HG03575 (cell line): ENCODE results near the gene MAP7D1.

Source experiments
- ATAC-seq: cut with Tn5 transposase; IDR thresholded peaks from one replicate; pipeline ENCODE4 v1.9.1; 2021; ENCODE audit not compliant: unreplicated experiment, insufficient number of reproducible peaks, low FRiP score; ENCODE audit errors: extremely low read depth

Gene MAP7D1

DNA sequence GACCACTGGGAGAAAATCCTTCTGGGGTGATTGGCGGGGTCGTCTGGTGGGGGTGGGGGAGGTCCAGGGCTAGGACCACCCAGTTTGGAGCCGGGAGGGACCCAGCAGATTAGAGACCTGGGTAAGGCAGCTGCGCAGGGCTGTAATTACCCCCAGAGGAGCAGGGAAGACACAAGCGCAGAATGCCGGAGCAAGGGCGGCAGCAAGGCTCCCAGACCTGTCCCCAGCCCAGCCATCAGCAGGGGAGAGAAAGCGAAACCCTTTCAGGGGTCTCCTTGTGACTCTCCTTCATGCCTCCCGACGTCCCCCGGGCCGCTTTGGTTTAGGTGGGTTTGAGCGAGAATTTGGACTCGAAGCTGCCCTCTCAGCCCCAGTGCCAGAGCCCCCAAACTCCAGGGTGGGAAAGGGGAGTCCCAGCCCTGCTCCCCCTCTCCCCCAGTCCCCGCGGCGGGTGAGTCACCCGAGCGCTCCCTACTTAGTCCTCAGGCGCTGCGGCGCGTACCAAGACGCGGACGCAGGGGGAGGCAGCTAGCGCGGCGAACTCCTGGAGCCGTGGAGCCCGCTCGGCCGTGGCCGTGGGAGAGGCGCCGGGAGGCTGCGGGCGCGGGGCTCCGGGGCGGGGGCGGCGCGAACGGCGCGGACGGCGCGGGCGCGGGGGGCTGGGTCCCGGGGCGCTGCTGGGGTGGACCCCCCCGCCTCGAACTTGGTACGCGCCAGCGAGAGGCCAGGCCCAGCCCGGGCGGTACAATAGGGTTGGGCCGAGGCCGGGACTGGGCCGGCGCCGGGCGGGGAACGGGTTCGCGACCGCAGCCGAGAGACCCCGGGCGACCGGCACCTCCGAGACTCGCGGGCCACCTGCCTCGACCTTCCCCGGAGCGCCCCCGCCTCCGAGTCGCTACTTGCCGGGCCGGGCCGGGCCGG is at the start of gene MAP7D1:
Gene MAP7D1 (plus strand): TSS at position 753 of the 921 bp plus-strand sequence. CDS start 258 bp downstream, outside the sequence.
- no peak for ATAC-seq

DNA sequence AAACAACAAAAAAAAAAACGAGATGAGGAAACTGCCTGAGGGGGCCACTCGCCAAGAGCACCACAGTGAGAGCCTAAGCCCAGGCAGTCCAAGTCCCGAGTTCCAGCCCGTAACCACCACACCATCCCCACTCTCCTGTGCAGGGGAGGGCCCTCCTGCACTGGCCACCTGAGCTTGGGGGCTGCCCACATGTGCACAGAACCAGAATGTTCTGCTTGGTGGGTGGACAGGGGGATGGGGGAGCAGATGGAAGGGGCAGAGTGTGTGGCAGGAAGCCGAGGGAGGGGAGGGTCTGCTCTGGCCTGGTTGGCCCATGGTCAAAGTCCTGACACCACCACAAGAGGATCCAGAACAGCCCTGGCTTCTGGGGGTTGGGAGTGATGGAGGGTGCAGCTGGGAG is 49.7 kb upstream of the MAP7D1 start:
- ATAC-seq, result no peak

DNA sequence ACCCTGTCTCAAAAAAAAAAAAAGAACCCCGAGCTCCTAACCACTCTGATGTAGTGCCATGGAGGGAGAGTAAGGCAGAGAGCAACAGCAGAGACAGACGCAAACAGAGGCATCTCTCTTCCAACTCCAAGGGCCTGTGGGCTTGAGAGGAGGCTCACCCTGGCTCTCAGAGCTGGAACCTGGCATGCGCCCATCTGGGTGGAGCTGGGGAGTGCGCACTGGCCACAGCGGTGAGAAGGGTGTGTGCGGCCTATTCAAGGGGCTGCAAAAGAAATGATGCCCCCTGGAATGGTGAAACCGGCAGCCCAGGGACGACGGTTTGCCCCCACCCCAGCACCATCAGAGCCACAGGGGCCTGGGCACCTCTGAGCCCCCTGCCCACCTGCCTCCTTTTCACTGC is 48.6 kb upstream of the MAP7D1 start:
- ATAC-seq, result no peak

DNA sequence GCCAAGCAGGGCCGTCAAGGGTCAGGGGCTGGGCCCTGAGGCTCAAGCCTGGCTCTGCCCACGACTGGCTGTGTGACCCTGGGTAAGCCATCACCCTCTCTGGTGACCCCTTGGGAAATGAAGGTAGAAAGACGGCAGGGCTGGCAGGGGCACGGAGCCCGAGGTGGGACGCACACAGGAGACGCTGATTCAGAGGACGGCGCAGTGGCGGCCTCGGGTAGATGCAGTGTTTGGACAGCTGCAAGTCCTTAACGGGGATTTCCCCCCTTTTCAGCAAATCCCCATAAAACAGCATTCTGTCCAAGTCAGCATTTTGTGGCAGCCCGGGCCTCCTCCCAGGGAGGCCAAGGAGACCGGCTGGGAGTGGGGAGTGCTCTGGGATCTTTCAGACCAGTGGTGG is 47.6 kb upstream of the MAP7D1 start:
- no peak for ATAC-seq

DNA sequence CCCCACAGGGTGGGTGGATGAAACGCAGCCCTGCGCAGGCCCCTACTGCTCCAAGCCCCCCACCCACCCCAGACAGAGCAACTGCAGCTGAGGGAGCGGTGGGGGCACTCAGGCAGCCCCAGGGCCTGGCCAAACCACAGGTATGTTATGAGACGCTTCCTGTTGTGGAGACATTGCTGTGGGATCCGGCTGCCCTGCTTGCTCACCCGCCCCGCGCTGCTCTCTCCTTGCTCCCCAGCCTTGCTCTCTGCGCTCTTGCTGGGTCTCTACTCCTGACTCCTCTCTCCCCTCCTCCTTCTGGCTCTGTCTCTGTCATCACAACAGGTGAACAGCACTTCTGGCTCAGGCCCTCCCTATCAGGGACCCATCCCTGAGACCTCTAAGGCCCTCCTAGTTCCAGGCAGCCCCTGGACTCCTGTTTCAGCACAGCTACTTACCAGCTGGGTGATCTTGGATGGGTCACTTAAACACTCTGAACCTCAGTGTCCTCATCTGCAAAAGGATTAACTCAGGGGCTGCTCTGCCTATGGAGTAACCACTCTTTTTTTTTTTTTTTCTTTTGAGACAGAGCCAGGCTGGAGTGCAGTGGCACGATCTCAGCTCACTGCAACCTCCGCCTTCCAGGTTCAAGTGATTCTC is 46.8 kb upstream of the MAP7D1 start:
- ATAC-seq, result no peak

DNA sequence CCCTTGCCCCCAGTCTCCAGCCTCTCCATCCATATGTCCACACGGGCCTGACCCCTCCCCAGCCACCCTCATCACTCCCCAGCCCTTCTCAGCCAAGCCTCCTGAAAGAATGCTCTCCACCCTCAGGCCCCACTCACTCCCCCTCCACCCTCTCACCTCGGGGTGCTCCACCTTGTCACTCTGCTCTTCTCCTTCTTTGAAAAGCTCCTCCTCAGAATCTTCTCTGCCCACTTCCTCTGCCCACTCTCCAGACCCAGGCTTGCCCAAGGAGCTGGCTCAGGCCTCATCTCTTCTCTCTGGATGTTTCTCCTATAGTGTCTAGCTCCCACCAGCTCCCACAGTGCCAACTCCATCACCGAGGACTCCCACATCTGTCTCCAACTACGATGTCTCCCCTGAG is 44.8 kb upstream of the MAP7D1 start:
- no peak for ATAC-seq

DNA sequence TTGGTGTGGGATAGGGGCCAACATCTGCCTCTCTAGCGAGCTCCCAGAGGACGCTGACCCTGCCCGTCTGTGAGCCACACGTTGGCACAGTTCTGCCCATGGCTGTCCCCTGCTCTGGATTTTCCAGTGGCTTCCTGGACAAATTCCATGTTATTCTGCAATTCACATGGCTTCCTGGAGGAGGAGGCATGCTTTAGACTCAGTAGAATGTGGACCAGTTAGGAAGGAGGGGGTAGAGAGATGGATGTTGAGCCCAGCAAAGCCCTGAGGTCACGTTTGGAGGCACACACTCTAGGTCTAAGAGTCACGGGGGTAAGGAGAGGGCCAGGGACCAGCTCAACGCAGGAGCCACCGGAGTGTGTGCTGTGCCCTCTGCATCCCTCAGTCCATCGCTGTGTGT is 43.1 kb upstream of the MAP7D1 start:
- ATAC-seq, result no peak

DNA sequence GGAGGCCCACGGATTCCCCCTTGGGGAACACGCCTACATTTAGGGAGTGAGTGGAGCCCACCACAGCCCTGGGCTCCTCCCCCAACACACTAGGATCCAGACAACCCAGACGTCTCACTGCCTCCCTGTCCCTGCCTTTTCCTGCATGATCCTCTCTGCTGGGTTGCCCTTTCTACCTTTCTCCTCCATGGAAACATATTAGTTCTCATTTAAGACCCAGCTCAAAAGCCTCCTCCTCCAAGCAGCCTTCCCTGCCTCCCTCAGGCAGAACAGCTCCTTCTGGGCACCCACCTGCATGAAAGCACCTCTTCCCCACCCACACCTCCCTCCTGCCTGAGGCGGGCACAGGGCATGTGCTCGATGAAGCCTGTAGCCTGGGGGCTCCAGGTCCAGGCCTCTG is 41.6 kb upstream of the MAP7D1 start:
- ATAC-seq, result no peak

DNA sequence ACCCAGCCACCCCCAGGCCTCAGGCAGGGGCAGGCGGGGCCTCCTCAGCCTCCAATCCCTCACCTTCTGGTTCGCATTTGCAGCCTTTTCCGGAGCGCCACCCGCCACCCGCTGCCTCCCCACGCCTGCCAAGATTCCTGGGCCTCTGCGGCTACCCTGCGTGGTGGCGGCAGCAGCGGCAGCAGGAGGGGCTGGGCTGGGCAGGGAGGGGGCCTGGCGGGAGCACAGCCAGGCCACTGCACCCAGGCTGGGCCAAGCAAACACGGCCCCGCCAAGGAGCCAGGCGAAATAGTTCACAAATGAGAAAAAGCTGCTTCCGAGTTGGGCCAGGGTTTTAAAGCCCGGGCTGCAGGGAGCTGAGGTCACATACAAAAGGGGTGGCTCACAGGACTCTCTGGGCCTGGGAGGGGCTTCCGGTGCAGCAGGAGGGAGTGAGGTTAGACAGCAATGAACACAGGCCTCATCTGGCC is 40.7 kb upstream of the MAP7D1 start:
- ATAC-seq, result no peak

DNA sequence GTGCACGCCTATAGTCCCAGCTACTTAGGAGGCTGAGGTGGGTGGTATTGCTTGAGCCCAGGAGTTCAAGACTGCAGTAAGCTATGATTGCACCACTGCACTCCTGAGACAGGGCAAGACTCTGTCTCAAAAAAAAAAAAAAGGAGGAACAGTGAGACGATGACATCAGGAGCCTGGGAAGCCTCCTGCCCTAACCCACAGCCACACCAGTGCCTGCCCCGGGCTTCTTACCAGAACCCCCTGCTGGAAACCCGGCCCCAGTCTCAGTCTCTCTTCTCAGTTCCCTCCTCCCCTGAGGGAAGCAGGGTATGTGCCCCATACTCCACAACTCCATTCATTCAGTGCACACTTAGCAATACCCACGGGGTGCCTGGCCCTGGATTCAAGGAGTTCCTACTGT is 40.0 kb upstream of the MAP7D1 start:
- ATAC-seq, result no peak

DNA sequence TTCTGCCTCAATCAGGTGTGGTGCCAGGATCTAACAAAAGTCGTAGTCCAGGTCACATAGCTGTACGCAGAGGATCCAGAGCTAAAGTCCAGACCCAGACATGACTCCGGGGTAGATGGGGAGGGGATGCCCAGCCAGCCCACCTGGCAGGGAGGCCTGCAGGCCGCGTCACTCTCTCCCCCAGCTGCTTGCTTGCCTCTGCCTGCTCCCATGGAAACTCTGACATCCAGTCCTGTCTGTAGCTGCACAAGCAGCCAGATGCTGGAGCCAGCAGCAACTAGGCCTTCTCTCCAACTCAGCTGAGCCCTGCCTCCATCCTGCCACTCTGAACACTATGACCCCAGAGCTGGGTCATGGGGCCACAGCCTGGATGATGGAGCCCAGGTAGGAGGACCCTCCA is 39.1 kb upstream of the MAP7D1 start:
- ATAC-seq, result no peak

DNA sequence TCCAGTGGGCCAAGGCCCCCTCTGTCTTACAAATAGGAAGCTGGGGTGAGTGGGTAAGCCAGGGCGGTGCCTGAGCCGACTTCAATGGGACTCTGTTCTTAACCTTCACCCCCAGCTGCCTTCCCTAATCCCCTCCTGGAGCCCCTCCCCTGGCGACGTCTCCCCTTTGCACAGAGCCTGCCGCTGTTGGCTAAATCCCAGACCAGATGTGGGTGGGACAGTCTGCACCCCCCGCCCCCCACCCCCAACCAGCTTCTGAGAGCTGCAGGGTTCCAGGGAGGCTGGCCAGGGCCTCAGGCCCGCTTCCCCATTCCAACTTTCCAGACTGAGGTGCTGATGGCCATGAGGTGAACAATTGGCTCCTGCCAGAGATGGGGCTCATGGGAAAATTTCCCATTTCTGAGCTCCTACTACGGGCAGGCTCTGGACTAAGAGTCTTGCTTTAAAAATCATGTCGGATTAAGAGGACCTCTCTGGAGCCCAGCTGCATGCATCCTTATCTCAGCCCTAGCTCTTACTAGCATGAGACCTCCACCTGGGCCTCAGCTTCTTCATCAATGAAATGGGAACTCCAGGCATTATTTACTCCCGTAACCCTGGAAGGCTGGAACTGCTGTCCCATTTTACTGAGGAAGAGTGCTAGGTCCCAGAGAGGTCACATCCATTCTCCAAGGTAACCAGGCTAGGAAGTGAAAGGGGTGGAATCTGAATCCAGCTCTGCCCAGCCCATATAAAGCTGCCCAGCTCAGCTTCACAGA is 37.3 kb upstream of the MAP7D1 start:
- ATAC-seq, result no peak

DNA sequence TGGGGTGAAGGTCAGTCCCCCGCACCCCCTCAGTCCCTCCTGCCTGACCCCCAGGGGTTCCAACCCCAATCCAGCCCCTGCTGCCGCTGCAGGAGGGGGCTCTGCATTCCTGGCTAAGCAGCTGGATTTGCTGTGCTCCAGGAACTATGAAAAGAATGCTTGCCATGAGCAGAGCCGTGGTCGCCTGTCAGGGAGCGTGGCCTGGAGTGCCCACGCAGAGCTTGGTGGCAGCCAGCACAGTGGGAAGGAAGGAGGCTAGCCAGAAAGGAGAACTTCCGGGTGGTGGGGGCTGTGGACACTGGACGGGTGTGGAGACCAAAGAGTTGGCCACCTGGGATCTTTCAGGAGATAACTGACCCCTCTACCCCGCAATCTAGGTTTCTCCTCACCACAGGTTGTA is 36.5 kb upstream of the MAP7D1 start:
- no peak for ATAC-seq

DNA sequence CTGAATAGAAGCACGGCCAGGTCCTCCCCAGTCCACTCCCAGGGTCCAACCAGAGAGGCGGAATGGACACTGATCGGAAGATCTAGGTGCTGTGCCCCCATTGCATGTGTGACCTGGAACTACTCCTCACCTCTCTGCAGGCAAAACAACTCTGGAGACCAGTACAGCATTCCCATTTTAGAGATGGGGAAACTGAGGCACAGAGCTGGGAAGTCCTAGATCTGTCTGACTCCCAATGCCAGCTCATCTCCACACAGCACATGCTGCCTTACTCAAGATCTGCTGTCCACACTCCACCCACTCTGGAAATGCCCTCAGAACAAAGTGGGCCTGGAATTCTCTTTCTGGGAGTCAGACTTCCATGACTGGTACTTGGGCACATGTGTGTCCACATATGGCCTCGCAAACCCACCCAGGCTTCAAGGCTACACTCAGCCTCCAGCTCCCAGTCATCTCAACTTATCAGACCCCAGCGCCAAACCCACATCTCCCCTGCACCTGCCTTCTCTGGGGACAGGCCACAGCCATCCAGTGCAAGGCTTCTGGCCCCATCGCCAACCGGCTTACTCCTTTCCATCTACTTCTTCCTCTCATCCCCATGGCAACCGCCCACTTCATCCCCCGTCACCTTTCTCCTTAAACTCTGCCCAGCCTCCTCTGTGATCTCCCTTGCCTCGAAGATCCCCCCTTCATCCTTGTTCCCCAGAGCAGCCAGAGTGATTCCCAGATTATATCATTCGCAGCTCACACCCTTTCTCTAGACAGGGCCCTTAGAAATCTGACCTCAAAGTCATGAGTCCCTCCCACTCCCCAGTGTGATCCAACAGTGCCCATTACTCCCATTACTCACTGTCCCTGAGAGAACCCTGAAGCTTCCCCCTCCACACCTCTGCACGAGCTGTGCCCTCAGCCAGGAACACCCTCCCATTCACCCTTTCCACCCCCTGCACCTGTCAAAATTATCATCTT is 33.6 kb upstream of the MAP7D1 start:
- no peak for ATAC-seq

DNA sequence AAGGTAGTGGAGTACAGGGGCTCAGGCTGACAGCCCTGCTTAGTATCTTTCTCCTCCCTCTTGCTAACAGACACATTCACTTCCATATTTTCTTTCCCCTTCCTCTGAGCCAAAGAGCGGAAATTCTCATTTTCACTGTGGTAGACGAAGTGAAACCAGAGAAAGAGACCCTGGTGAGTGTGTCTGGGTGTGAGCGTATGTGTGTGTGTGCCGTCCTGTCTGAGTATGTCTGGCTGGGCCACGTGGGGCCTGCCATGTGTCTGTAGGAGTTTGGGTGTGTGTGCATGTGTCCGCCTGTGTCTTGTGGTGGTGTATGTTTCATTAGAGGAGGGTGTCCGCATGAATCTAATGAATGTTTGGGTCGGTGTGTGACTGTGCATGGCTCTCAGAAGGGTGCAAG is 32.6 kb upstream of the MAP7D1 start:
- no peak for ATAC-seq

DNA sequence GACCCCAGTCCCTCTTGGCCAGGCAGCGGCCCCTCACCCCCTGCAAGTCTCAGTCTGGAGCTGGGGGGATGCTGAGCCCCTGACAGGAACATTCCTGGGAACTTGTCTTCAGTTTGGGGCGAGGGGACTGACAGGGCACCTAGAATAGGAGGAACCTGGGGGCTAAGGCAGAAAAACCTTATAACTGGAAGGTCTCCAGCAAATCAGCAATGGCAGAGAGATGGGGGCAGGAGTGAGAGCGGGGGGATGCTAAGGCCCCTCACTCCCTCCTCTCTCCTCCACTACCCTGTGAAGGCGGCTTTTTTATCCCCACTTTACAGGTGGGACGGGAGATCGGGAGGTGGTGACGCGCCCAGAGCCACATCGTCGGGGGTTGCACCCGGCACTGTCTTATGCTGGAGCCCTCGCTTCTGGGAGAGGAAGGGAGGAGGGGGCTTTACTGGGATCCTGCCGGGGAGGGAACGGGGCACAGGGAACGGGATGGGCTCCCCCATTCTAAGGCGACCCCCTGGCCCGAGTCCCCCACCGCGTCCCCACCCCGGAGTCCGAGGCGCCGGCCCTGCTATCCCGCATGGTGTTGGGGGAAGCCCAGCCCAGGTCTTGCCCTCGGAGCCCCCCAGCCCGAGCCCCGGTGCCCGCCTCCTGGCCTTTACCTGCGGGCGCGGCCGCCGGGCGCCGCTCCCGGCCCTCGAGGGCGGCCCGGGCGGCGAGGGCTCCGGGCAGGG is 31.4 kb upstream of the MAP7D1 start:
- no peak for ATAC-seq

DNA sequence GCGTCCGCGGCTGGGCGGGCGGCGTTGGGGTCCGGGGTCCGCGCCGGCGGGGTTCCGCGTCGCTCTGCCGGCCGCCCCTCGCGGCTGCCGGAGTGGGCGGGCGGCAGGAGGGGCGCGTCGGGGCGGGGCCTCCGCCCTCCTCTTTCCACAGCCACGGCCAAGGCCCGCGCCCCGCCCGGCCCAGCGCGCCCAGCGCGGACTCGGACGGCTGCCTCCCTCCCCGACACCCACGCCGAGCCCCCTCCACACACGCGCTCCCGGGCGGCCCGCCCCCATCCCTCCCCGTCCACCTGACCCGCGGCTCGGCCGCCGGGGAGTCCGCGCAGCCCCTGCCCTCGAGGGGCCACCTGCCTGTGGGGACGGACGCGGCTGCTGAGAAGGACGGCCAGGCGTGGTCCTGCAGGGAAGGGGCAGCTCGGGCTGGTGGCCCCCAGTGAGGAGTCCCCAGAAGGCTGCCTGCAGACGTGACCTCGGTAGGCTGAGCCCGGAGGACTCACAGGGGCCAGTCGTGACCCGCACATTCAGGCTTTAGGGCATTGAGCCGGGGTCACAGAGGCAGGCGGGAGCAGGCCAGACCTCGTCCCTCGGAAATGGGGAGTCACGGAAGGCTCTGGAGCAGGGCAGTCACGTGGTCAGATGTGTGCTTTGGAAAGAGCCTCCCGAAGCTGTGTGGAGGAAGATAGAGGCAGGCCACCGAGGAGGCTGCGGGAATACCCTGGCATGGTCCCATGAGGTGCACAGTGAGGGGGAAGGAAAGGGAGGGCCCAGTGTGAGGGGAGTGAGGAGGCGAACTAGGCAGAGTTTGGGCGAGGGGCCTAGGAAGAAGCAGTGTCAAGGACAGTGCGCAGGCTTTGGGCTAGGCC is 30.6 kb upstream of the MAP7D1 start, which contains the start of gene COL8A2:
Gene COL8A2 (minus strand): TSS at position 94 of the 863 bp plus-strand sequence. CDS start 24,980 bp downstream, outside the sequence.
- no peak for ATAC-seq
